Measurements from ENCODE around the gene ANKRD23.
A peak's percentile ranks its signal among the peaks of the same experiment; 100 is the strongest.

Gene ANKRD23

GRCh38 chr2:96881349-96882195 lies 37.8 kb upstream of the ANKRD23 start:
- intact Hi-C loops (cut with micrococcal nuclease) = no loop called here
- no peak overlapping the region for H3K27ac Mint-ChIP-seq
- no peak overlapping the region for H3K4me3 Mint-ChIP-seq
- peaks cover 42% of the 10 kb centered on the region for H3K4me1 Mint-ChIP-seq (ENCODE audit: low read depth)
- H3K9me3 Mint-ChIP-seq = no peaks in the 10 kb centered on the region
- H3K36me3 Mint-ChIP-seq (ENCODE audit: low read depth) = no peaks in the 10 kb centered on the region
- peaks cover 100% of the 10 kb centered on the region for H3K27me3 Mint-ChIP-seq

- Mint-ChIP-seq H3K4me3 (no peak overlapping the region), H3K27ac (no peak overlapping the region), H3K4me1 (ENCODE audit: low read depth) (peaks cover 42% of the 10 kb centered on the region), H3K27me3 (peaks cover 100% of the 10 kb centered on the region), H3K9me3 (no peaks in the 10 kb centered on the region), H3K36me3 (ENCODE audit: low read depth) (no peaks in the 10 kb centered on the region)
- intact Hi-C loops (cut with micrococcal nuclease) = no loop called here
Measured at GRCh38 chr2:96880891-96881273, 37.1 kb upstream of the ANKRD23 start.

DNA sequence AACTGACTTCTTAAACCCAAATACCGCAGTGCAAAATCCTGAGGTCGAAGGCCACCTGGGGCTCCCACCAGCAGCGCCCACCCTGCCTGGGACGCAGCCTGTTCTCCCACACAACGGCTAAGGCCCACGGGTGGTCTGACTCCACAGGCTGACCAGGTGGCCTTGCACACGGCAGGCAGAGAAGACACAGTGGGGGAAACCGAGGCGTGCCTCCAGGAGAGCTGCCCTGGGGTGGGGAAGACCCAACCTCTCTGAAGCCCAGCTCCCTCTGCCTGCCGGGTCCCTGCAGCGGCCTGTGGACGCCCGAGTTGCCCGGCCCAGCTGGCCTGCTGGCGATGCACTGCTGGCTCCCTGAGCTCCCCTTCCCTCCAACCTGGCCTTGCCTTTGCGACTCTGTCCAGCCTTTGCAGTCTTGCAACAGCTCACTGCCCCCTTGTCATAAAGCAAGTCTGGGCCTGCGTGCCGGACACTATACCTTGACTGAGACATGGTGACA lies 35.8 kb upstream of the ANKRD23 start:
- Mint-ChIP-seq H3K36me3 (ENCODE audit: low read depth) (no peaks in the 10 kb centered on the region), H3K4me1 (ENCODE audit: low read depth) (peaks cover 42% of the 10 kb centered on the region), H3K4me3 (no peak overlapping the region), H3K9me3 (no peaks in the 10 kb centered on the region), H3K27ac (no peak overlapping the region), H3K27me3 (peaks cover 100% of the 10 kb centered on the region)
- intact Hi-C loops (cut with micrococcal nuclease) = no loop called here

- Mint-ChIP-seq H3K4me1 (ENCODE audit: low read depth) (peaks cover 42% of the 10 kb centered on the region), H3K27ac (no peak overlapping the region), H3K36me3 (ENCODE audit: low read depth) (no peaks in the 10 kb centered on the region), H3K4me3 (no peak overlapping the region), H3K27me3 (peaks cover 100% of the 10 kb centered on the region), H3K9me3 (no peaks in the 10 kb centered on the region)
- intact Hi-C loops (cut with micrococcal nuclease) = no loop called here
Measured at GRCh38 chr2:96878796-96879544, 35.1 kb upstream of the ANKRD23 start.

- Mint-ChIP-seq H3K4me1 (ENCODE audit: low read depth) (peaks cover 48% of the 10 kb centered on the region), H3K36me3 (ENCODE audit: low read depth) (no peaks in the 10 kb centered on the region)
Measured at GRCh38 chr2:96878171-96878570, 34.4 kb upstream of the ANKRD23 start.

DNA sequence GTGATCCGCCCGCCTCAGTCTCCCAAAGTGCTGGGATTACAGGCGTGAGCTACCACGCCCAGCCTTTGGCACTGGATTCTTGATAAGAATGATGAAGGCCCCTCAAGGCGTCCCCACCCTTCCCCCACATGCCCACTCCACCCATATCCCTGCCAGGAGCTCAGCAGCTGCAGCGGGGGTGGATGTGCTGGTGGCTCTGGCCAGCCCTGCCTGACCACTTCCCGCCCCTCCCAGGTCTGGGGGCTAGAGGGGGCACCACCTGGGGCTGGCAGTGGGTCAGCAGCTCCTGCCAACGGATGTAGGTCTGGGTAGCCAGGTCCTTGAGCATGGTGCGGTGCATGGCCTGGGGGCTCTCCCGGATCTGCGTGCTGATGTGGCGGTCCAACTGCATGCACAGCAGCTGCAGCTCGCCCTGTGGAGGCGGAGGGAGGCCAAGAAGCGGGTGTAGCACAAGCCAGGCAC lies 33.8 kb upstream of the ANKRD23 start:
- Mint-ChIP-seq H3K4me1 (ENCODE audit: low read depth) (peaks cover 53% of the 10 kb centered on the region), H3K27me3 (peaks cover 97% of the 10 kb centered on the region), H3K4me3 (no peak overlapping the region), H3K36me3 (ENCODE audit: low read depth) (no peaks in the 10 kb centered on the region), H3K9me3 (no peaks in the 10 kb centered on the region), H3K27ac (no peak overlapping the region)
- intact Hi-C loops (cut with micrococcal nuclease) = no loop called here

More at GRCh38 chr2:96878171-96878570, 34.4 kb upstream of the ANKRD23 start:
- Mint-ChIP-seq H3K9me3 (no peaks in the 10 kb centered on the region), H3K27ac (no peak overlapping the region), H3K27me3 (peaks cover 97% of the 10 kb centered on the region), H3K4me3 (no peak overlapping the region)
- intact Hi-C loops (cut with micrococcal nuclease) = no loop called here

DNA sequence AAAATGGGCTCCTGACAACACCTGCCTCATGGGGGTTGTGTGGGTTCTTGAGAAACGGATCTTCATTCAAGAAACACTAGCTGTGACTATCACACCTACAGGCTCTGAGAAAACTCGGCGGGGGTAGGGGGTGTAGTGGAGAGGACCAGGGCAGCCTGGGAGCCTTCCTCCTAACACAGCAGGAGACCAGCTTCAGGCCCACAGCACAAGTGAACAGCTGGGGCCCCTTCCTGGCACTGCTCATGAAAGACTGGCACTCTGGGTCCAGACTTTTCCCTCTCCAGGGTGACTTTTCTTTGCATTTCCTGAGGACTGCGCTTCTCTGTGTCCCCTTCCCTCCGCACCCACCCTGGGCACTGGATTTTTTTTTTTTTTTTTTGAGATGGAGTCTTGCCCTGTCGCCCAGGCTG lies 33.2 kb upstream of the ANKRD23 start:
- Mint-ChIP-seq H3K4me3 (no peak overlapping the region), H3K9me3 (no peaks in the 10 kb centered on the region), H3K27ac (no peak overlapping the region), H3K27me3 (peaks cover 97% of the 10 kb centered on the region), H3K4me1 (ENCODE audit: low read depth) (peaks cover 55% of the 10 kb centered on the region), H3K36me3 (ENCODE audit: low read depth) (no peaks in the 10 kb centered on the region)
- intact Hi-C loops (cut with micrococcal nuclease) = no loop called here

DNA sequence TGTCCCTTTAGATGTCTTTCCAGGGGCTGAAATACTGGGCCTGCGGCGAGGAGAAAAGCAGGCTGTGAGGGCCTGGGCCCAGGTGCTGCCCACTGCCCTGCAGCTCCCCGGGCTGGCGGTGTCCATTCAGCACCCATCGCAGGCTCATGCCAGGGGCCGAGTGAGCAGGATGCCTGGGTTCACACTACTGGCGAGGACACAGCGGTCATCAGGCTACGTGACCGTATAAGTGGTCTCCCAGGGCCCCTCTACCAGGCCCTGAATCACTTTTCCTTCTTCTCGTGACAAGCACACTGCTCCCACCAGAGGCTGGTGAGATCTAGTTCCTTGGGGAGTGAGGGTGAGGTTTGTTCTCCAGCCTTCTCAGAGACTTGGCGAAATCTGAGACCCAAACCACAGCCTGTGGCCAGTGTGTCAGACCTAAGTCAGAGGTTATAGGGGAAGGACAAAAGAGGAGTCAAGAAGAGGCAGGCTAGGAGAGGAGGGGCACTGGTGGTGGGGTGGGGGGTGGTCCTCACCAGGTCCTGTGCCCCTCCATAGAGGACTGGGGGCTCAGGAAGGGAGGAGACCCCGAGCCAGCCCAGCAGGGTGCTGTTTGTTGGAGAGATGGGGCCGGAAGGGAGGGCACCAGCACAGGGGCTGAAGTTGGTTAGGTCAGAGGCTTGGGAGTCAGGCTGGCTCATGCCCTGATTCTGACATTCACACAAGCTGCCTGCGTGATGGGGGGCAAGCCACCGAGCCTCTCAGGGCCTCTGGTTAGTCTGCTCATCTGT lies 32.6 kb upstream of the ANKRD23 start:
- Mint-ChIP-seq H3K4me1 (ENCODE audit: low read depth) (peaks cover 53% of the 10 kb centered on the region), H3K36me3 (ENCODE audit: low read depth) (no peaks in the 10 kb centered on the region), H3K27ac (no peak overlapping the region), H3K27me3 (peaks cover 96% of the 10 kb centered on the region), H3K4me3 (no peak overlapping the region), H3K9me3 (no peaks in the 10 kb centered on the region)
- intact Hi-C loops (cut with micrococcal nuclease) = no loop called here

GRCh38 chr2:96875498-96876268 lies 31.9 kb upstream of the ANKRD23 start:
- Mint-ChIP-seq H3K36me3 (ENCODE audit: low read depth) (no peaks in the 10 kb centered on the region), H3K4me1 (ENCODE audit: low read depth) (peaks cover 54% of the 10 kb centered on the region), H3K27ac (peak overlapping the region; percentile 45), H3K27me3 (peaks cover 96% of the 10 kb centered on the region), H3K9me3 (no peaks in the 10 kb centered on the region), H3K4me3 (no peak overlapping the region)
- intact Hi-C loops (cut with micrococcal nuclease) = no loop called here

GRCh38 chr2:96874198-96874831 lies 30.5 kb upstream of the ANKRD23 start:
- Mint-ChIP-seq H3K9me3 (no peaks in the 10 kb centered on the region), H3K4me3 (no peak overlapping the region), H3K36me3 (ENCODE audit: low read depth) (no peaks in the 10 kb centered on the region), H3K27ac (peak overlapping the region; percentile 45), H3K27me3 (peaks cover 92% of the 10 kb centered on the region), H3K4me1 (ENCODE audit: low read depth) (peaks cover 58% of the 10 kb centered on the region)
- intact Hi-C loops (cut with micrococcal nuclease) = no loop called here

DNA sequence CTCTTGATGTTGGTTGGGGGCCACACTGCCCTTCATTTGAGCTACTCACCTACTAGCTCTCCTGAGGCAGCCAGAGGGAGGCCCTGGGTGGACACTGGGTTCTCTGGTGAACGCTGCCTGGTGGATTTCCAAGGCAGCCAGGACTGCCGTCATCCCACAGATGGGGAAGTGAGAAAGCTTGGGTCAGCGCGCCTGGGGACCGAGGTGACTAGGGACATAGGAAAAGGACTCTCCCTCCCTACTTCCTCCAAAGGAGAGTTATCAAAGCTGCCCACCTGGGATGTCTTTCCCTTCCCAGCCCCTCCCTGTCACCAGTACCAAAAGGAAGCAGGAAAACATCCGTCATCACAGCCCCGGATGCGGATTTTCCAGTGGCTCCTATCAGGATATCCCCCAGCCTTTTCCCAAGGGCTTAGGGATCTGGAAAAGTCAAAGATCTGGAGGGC lies 29.9 kb upstream of the ANKRD23 start:
- Mint-ChIP-seq H3K27me3 (peaks cover 86% of the 10 kb centered on the region), H3K9me3 (no peaks in the 10 kb centered on the region), H3K4me3 (no peak overlapping the region), H3K4me1 (ENCODE audit: low read depth) (peaks cover 58% of the 10 kb centered on the region), H3K27ac (peak overlapping the region; percentile 45), H3K36me3 (ENCODE audit: low read depth) (no peaks in the 10 kb centered on the region)
- intact Hi-C loops (cut with micrococcal nuclease) = no loop called here

DNA sequence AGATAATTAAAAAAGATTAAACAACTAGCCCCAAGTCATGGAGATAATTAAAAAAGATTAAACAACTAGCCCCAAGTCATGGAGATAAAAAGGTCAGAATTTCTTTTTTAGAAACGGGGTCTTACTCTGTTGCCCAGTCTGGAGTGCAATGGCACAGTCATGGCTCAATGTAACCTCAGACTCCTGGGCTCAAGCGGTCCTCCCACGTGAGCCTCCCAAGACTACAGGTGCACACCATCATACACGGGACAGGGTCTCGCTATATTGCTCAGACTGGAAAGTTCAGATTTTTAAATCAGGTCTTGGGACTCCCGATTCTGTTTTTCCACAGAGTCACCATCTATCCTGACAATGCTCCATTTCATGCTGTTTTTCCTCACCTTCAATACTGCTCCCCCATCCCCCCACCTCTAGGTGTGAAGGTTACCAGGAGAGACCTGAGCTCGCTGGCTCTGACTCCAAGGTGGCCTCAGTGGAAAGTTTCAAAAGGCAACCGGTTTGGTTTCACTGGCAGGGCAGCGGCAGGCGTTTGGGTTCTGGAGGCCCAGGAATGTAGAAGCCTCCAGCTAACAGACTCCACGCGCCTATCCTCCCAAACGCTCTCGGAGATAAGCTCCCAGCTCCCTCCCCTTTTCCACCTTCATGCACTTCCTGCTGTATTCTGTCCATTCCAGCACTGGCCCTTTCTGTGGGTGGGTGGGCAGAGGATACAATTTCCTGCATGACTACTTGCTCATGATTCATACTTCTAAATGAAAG lies 28.9 kb upstream of the ANKRD23 start:
- intact Hi-C loops (cut with micrococcal nuclease) = no loop called here
- H3K27ac Mint-ChIP-seq = no peak overlapping the region
- peaks cover 84% of the 10 kb centered on the region for H3K27me3 Mint-ChIP-seq
- H3K36me3 Mint-ChIP-seq (ENCODE audit: low read depth) = no peaks in the 10 kb centered on the region
- no peaks in the 10 kb centered on the region for H3K9me3 Mint-ChIP-seq
- H3K4me3 Mint-ChIP-seq = no peak overlapping the region
- peaks cover 59% of the 10 kb centered on the region for H3K4me1 Mint-ChIP-seq (ENCODE audit: low read depth)
